PC-9 (cell line): ENCODE measurements around the gene TGFB3. TPM values are rescaled to one million over a fixed set of nuclear protein-coding genes. Genes with fewer than 3 reads are reported as not detected.

Experiments
- BruUV-seq: library from RNA; stranded (reverse); fragments of 400-500 nt; replicated peaks from 2 replicates; lab custom pipeline; 2021; lab: Mats Ljungman, UMichigan
- CTCF ChIA-PET: fragments of 300-600 bp; sonication (Branson Sonifier 250); formaldehyde crosslinking; loops from one replicate; lab custom pipeline; 2022; ENCODE audit warnings: antibody characterized with exemption; lab: Charles Lee
- POLR2A ChIA-PET: fragments of 300-600 bp; sonication (Branson Sonifier 250); formaldehyde crosslinking; loops from one replicate; lab custom pipeline; 2022; ENCODE audit warnings: antibody characterized with exemption; ENCODE audit not compliant: unreplicated experiment; lab: Charles Lee
- DNase-seq, 2 experiments: peaks; one replicate each; pipeline versions ENCODE4 v3.0.0 to v3.0.0-alpha.2; 2015 to 2022; ENCODE audit warnings: mixed read lengths in 1 of 2
- H2AFZ ChIP-seq: fragments of 200-600 bp; sonication (generic); 2 replicates; pipeline ENCODE4 v1.8.1; 2017; ENCODE audit warnings: antibody characterized with exemption
- H3F3A ChIP-seq: fragments of 200-600 bp; sonication (generic); 2 replicates; pipeline ENCODE4 v1.8.1; 2017; ENCODE audit warnings: antibody characterized with exemption, mild to moderate bottlenecking, low read depth; ENCODE audit not compliant: insufficient read depth
- H3K27ac ChIP-seq: fragments of 200-600 bp; sonication (generic); 2 replicates; pipeline ENCODE4 v1.6.1; 2016; ENCODE audit warnings: mixed run types
- H3K27me3 ChIP-seq: fragments of 200-600 bp; sonication (generic); 2 replicates; pipeline ENCODE4 v1.6.1; 2016; ENCODE audit warnings: low read depth, mixed run types; ENCODE audit not compliant: insufficient read depth
- H3K36me3 ChIP-seq: fragments of 200-600 bp; sonication (generic); 2 replicates; pipeline ENCODE4 v1.6.1; 2016; ENCODE audit warnings: low read depth, mixed run types
- H3K4me1 ChIP-seq: fragments of 200-600 bp; sonication (generic); replicated peaks from 2 replicates; pipeline ENCODE4 v1.6.1; 2016; ENCODE audit warnings: mixed run types; ENCODE audit not compliant: insufficient read depth
- H3K4me2 ChIP-seq: fragments of 200-600 bp; sonication (generic); 2 replicates; pipeline ENCODE4 v1.6.1; 2017; ENCODE audit warnings: mixed run types
- H3K4me3 ChIP-seq: fragments of 200-600 bp; sonication (generic); 2 replicates; pipeline ENCODE4 v1.6.1; 2016; ENCODE audit warnings: mixed run types
- H3K79me2 ChIP-seq: fragments of 200-600 bp; sonication (generic); 2 replicates; pipeline ENCODE4 v1.6.1; 2017; ENCODE audit warnings: low read depth, mixed run types
- H3K9me2 ChIP-seq: fragments of 200-600 bp; sonication (generic); 2 replicates; pipeline ENCODE4 v1.8.1; 2017; ENCODE audit warnings: mild to moderate bottlenecking; ENCODE audit not compliant: insufficient read depth
- H3K9me3 ChIP-seq: fragments of 200-600 bp; sonication (generic); 2 replicates; pipeline ENCODE4 v1.8.1; 2016; ENCODE audit warnings: low read depth; ENCODE audit not compliant: insufficient read depth
- H4K20me1 ChIP-seq: fragments of 200-600 bp; sonication (generic); 2 replicates; pipeline ENCODE4 v1.8.1; 2017; ENCODE audit not compliant: insufficient read depth
- EZH2 ChIP-seq: fragments of 200-600 bp; sonication (generic); IDR thresholded peaks from 2 replicates; pipeline ENCODE4 v1.8.0; 2017; ENCODE audit warnings: antibody characterized with exemption, low read depth
- intact Hi-C: fragments of 100-400 bp; cut with micrococcal nuclease; formaldehyde crosslinking; loops from one replicate; pipeline ENCODE4 v1.10.0; 2022; ENCODE audit not compliant: unreplicated experiment
- total RNA-seq: library from RNA; stranded (reverse); gene quantifications from 2 replicates; pipeline ENCODE4 v1.2.3, GENCODE V29; 2021
- TF ChIP-seq, protein P1 (sequence below): fragments of 200-600 bp; sonication (generic); conservative IDR thresholded peaks from 2 replicates; pipeline ENCODE4 v1.6.1; 2017; ENCODE audit warnings: mixed run types, antibody characterized with exemption, mild to moderate bottlenecking, moderate library complexity

Gene TGFB3
- total RNA-seq, 1 experiment from 2014 or later = 2.8 TPM

- H3K4me1 ChIP-seq = no peaks in the 10 kb centered on the region
- ChIA-PET CTCF (no interaction called here), POLR2A (no interaction called here)
- TF ChIP-seq EZH2 = no peak
- TF ChIP-seq, protein P1, sequence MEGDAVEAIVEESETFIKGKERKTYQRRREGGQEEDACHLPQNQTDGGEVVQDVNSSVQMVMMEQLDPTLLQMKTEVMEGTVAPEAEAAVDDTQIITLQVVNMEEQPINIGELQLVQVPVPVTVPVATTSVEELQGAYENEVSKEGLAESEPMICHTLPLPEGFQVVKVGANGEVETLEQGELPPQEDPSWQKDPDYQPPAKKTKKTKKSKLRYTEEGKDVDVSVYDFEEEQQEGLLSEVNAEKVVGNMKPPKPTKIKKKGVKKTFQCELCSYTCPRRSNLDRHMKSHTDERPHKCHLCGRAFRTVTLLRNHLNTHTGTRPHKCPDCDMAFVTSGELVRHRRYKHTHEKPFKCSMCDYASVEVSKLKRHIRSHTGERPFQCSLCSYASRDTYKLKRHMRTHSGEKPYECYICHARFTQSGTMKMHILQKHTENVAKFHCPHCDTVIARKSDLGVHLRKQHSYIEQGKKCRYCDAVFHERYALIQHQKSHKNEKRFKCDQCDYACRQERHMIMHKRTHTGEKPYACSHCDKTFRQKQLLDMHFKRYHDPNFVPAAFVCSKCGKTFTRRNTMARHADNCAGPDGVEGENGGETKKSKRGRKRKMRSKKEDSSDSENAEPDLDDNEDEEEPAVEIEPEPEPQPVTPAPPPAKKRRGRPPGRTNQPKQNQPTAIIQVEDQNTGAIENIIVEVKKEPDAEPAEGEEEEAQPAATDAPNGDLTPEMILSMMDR = no peak
- H3K9me2 ChIP-seq = no peaks in the 10 kb centered on the region
- no peaks in the 10 kb centered on the region for H3K27me3 ChIP-seq
- no peaks in the 10 kb centered on the region for H3F3A ChIP-seq
- no peak overlapping the region for H3K4me3 ChIP-seq
- H3K36me3 ChIP-seq = no peaks in the 10 kb centered on the region
- H3K9me3 ChIP-seq = no peaks in the 10 kb centered on the region
- no TSS peak for BruUV-seq
- no peak overlapping the region for H2AFZ ChIP-seq
- no peak for DNase-seq
- intact Hi-C loops = no loop called here
- no peak overlapping the region for H3K27ac ChIP-seq
- no peaks in the 10 kb centered on the region for H4K20me1 ChIP-seq
- H3K79me2 ChIP-seq = no peaks in the 10 kb centered on the region
- H3K4me2 ChIP-seq = no peak overlapping the region
Observed at GRCh38 chr14:75971509-75971908, 10.3 kb downstream of the TGFB3 start.

DNA sequence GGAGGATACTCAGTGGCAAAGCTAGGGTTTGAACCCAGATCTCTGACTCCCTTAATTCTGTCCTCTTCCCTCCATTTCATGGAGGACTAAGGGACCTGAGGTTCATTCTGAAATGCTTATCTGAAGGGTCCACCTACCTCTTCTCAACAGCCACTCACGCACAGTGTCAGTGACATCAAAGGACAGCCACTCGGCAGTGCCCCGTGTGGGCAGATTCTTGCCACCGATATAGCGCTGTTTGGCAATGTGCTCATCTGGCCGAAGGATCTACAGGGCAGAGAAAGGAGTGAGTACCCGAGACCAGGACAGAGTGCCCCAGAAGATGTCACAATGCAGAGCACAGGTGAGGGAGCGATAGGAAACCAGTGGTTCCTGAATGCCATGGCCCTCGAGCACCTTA lies 10.8 kb downstream of the TGFB3 start:
- Histone ChIP-seq H3K4me1 (no peaks in the 10 kb centered on the region), H3K36me3 (no peaks in the 10 kb centered on the region), H2AFZ (no peak overlapping the region), H3K4me3 (no peak overlapping the region), H3K27ac (no peak overlapping the region), H3K9me2 (no peaks in the 10 kb centered on the region), H3K79me2 (no peaks in the 10 kb centered on the region), H3F3A (no peaks in the 10 kb centered on the region), H3K27me3 (no peaks in the 10 kb centered on the region), H4K20me1 (no peaks in the 10 kb centered on the region), H3K4me2 (no peak overlapping the region), H3K9me3 (no peaks in the 10 kb centered on the region)
- intact Hi-C loops = no loop called here
- ChIA-PET POLR2A (no interaction called here), CTCF (no interaction called here)
- no TSS peak for BruUV-seq
- TF ChIP-seq, protein P1 = no peak
- no peak for TF ChIP-seq EZH2
- DNase-seq = no peak

DNA sequence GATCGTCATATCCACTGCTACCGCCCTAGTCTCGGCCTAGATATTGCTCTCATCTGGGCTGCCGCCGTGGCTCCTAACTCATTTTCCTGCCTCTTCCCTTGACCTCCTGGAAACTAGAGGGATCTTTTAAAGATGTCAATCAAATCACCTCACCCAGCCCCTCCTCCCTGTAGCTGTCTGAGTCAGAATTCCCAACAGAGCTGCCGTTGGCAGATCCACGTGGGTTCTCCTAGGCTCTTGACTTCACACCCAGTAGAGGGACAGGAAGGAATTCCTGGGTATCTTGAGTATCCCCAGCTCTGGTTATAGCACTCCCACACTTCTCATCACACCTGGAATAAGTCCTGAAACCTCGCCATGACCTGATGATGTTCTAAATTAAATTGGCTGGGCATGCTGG lies 11.9 kb downstream of the TGFB3 start:
- intact Hi-C loops = no loop called here
- no peaks in the 10 kb centered on the region for H3K27me3 ChIP-seq
- H3K4me1 ChIP-seq = no peaks in the 10 kb centered on the region
- no peak overlapping the region for H3K27ac ChIP-seq
- no peaks in the 10 kb centered on the region for H3K9me3 ChIP-seq
- no peaks in the 10 kb centered on the region for H3K9me2 ChIP-seq
- H3K79me2 ChIP-seq = no peaks in the 10 kb centered on the region
- no peak overlapping the region for H3K4me3 ChIP-seq
- CTCF ChIA-PET = no interaction called here
- no peaks in the 10 kb centered on the region for H4K20me1 ChIP-seq
- no peak overlapping the region for H2AFZ ChIP-seq
- no peaks in the 10 kb centered on the region for H3F3A ChIP-seq
- POLR2A ChIA-PET = interaction anchor here (0.6 to 0.7 kb wide), 2 partner anchors 13 to 1789 kb away, joined by 6 to 18 read pairs; no protein-coding TSS in a partner anchor
- no peak overlapping the region for H3K4me2 ChIP-seq
- H3K36me3 ChIP-seq = no peaks in the 10 kb centered on the region
- no TSS peak for BruUV-seq
- DNase-seq = no peak
- TF ChIP-seq, protein P1 = no peak
- no peak for TF ChIP-seq EZH2
